IMR-90 (cell line): ENCODE measurements around the gene WASF1. TPM values are rescaled to one million over a fixed set of nuclear protein-coding genes. Genes with fewer than 3 reads are reported as not detected.

ENCODE experiments used
- polyA plus RNA-seq, 3 experiments: library from polyadenylated mRNA; depleted of rRNA; stranded (reverse); fragments of >200 nt; gene quantifications; 2 replicates each; pipeline ENCODE4 v1.2.3, GENCODE V29; 2012; ENCODE audit warnings: low replicate concordance in 1 of 3
- total RNA-seq: library from RNA; depleted of rRNA; stranded (reverse); fragments of >200 nt; gene quantifications from 2 replicates; pipeline ENCODE4 v1.2.3, GENCODE V29; 2012; rRNA removed

WASF1 gene
- total and polyA plus RNA-seq, 2 of the 4 experiments (the other 2 are of a cell fraction): 3.0 to 17.3 TPM

Other genes with a start within 250 kb of the WASF1 start
- gene GPR6, start 201.4 kb downstream of the WASF1 start, total RNA-seq: not detected in 2 replicates
- gene GPR6, start 201.4 kb downstream of the WASF1 start, polyA plus RNA-seq (2012; rRNA removed): not detected in 2 replicates
- gene CDC40, start 757 bp upstream of the WASF1 start, total RNA-seq: 16.8 and 26.7 TPM in 2 replicates
- 7.0 TPM in 2 replicates for gene CDC40, start 757 bp upstream of the WASF1 start, polyA plus RNA-seq (2012; rRNA removed)
- gene METTL24, start 178.7 kb upstream of the WASF1 start, total RNA-seq: not detected in 2 replicates
- gene METTL24, start 178.7 kb upstream of the WASF1 start, polyA plus RNA-seq (2012; rRNA removed): not detected in 2 replicates
- 0.18 and 0.28 TPM in 2 replicates for gene DDO, start 235.9 kb upstream of the WASF1 start, total RNA-seq
- 0.13 and 0.15 TPM in 2 replicates for gene DDO, start 235.9 kb upstream of the WASF1 start, polyA plus RNA-seq (2012; rRNA removed)